Testis (tissue), 3 donors: ENCODE results near the gene SLC24A3. TPM values are rescaled to one million over a fixed set of nuclear protein-coding genes. Genes with fewer than 3 reads are reported as not detected.

Source experiments
- DNase-seq: peaks from one replicate; pipeline ENCODE4 v3.0.0-alpha.2; 2019
- H3K27ac ChIP-seq, 2 donors: fragments of 200-600 bp; sonication (generic); one replicate each; pipeline ENCODE4 v1.5.1; 2019
- H3K27me3 ChIP-seq: fragments of 200-600 bp; sonication (generic); one replicate; pipeline ENCODE4 v1.5.1; 2019
- H3K36me3 ChIP-seq: fragments of 200-600 bp; sonication (generic); one replicate; pipeline ENCODE4 v1.5.1; 2017; ENCODE audit warnings: low read depth; ENCODE audit errors: missing control alignments
- H3K4me1 ChIP-seq: fragments of 200-600 bp; sonication (generic); one replicate; pipeline ENCODE4 v1.5.1; 2019
- H3K4me3 ChIP-seq, 2 donors: fragments of 200-600 bp; sonication (generic); one replicate each; pipeline ENCODE4 v1.5.1; 2017 to 2019
- H3K9me3 ChIP-seq: fragments of 200-600 bp; sonication (generic); one replicate; pipeline ENCODE4 v1.5.1; 2017
- POLR2A ChIP-seq: fragments of 450-650 bp; IDR thresholded peaks from one replicate; pipeline ENCODE4 v1.6.1; 2017; ENCODE audit warnings: antibody characterized with exemption, mild to moderate bottlenecking, moderate library complexity
- WGBS, 2 donors: methylation state at CpG; one replicate each; pipeline ENCODE4 v1.1.5; 2018; 5-methylcytosine and 5-hydroxymethylcytosine counted together
- intact Hi-C: fragments of 100-400 bp; cut with DNase I; formaldehyde crosslinking; loops from one replicate; pipeline ENCODE4 v1.15.1; 2023; ENCODE audit warnings: low total_unique reads
- polyA plus RNA-seq: library from polyadenylated mRNA; stranded (reverse); fragments of 350-450 nt; fragmentation: Illumina TruSeq; extraction: RNeasy Lipid Tissue Mini Kit (QIAGEN cat#74804); gene quantifications from one replicate; pipeline ENCODE4 v1.2.3, GENCODE V29; 2014; ENCODE audit warnings: low read depth, low replicate concordance; ENCODE audit not compliant: insufficient read depth
- total RNA-seq, 2 donors: library from RNA; depleted of rRNA; stranded (reverse); fragments of >200 nt; gene quantifications; one replicate each; pipeline ENCODE4 v1.2.3, GENCODE V29; 2016
- TF ChIP-seq, protein P1 (sequence below), 3 experiments: fragments of 450-650 bp in 2 of 3; fragments of 200-600 bp in 1 of 3; sonication (generic) in 1 of 3; IDR thresholded peaks; one replicate each; pipeline ENCODE4 v1.5.1; 2016 to 2019; ENCODE audit warnings: antibody characterized with exemption in 3 of 3, mild to moderate bottlenecking in 2 of 3, moderate library complexity in 1 of 3

The SLC24A3 gene
- total and polyA plus RNA-seq, 3 donors from 2014 or later = 2.4 to 4.5 (median 3.8) TPM

- TF ChIP-seq, protein P1, sequence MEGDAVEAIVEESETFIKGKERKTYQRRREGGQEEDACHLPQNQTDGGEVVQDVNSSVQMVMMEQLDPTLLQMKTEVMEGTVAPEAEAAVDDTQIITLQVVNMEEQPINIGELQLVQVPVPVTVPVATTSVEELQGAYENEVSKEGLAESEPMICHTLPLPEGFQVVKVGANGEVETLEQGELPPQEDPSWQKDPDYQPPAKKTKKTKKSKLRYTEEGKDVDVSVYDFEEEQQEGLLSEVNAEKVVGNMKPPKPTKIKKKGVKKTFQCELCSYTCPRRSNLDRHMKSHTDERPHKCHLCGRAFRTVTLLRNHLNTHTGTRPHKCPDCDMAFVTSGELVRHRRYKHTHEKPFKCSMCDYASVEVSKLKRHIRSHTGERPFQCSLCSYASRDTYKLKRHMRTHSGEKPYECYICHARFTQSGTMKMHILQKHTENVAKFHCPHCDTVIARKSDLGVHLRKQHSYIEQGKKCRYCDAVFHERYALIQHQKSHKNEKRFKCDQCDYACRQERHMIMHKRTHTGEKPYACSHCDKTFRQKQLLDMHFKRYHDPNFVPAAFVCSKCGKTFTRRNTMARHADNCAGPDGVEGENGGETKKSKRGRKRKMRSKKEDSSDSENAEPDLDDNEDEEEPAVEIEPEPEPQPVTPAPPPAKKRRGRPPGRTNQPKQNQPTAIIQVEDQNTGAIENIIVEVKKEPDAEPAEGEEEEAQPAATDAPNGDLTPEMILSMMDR (IDR thresholded peaks at IDR 0.05) = no peak
- TF ChIP-seq POLR2A = no peak
- intact Hi-C loops = no loop called here
- DNase-seq = no peak
- Histone ChIP-seq H3K27ac (no peak overlapping the region), H3K4me3 (no peak overlapping the region), H3K27me3 (no peaks in the 10 kb centered on the region), H3K36me3 (no peaks in the 10 kb centered on the region), H3K9me3 (no peaks in the 10 kb centered on the region), H3K4me1 (no peaks in the 10 kb centered on the region)
- 95 to 98% methylated on average over 4 of the region's 4 CpGs for WGBS, 2 donors
Observed at GRCh38 chr20:19765913-19766312, 553.5 kb downstream of the SLC24A3 start.

DNA sequence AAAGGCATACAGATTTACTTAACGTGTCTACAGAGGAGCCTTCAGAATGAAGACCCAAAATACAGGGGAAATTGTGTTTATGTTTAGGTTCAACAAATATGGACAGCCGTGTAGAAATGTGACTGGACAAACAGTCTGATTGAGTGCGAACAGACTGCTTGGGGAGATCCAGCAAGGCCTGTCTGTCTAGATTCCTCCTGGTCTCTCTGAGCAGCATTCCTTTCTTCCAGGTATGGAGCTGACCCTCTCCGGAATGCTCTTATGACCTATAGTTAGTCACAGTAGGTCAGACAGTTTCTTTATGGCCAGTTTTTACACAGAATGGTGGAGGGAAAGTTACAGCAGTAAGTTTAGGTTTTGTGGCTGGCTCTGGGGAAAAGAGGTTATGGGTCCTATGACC is 554.6 kb downstream of the SLC24A3 start:
- intact Hi-C loops = no loop called here
- TF ChIP-seq POLR2A = no peak
- TF ChIP-seq, protein P1 (IDR thresholded peaks at IDR 0.05) = no peak

DNA sequence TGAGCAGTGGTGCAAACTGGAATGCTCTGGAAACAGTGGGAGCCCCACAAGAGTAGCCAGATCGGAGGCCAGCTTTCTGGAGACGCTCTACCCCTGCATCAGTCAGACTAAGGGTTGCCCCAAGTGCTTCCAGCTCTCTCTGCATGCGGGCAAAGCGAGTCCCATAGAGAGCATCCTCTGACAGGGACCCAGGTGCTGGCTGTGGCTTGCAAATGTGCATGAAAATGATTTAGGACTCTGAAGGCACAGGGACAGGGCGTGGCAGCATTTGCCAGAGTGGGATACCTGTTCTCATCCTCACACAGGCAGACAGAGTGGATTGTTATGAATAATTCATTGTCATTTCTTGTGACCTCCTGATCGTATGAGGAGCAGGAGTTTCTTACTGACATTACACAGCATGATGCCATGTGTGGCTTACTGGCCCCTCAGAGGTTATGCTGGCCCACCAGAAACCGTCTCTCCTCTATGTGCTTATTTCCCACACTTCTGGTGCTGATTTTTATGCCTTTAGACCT is 555.9 kb downstream of the SLC24A3 start:
- TF ChIP-seq POLR2A = no peak
- TF ChIP-seq, protein P1 (IDR thresholded peaks at IDR 0.05) = no peak
- Histone ChIP-seq H3K9me3 (no peaks in the 10 kb centered on the region), H3K4me1 (no peaks in the 10 kb centered on the region), H3K27me3 (no peaks in the 10 kb centered on the region), H3K27ac (no peak overlapping the region), H3K4me3 (no peak overlapping the region), H3K36me3 (no peaks in the 10 kb centered on the region)
- intact Hi-C loops = no loop called here
- DNase-seq = no peak
- 91 to 95% methylated on average over 5 to 7 of the region's 7 CpGs for WGBS, 2 donors

More for the DNA sequence above, 554.6 kb downstream of the SLC24A3 start:
- Histone ChIP-seq H3K4me1 (no peaks in the 10 kb centered on the region), H3K36me3 (no peaks in the 10 kb centered on the region), H3K4me3 (no peak overlapping the region), H3K27ac (no peak overlapping the region), H3K9me3 (no peaks in the 10 kb centered on the region), H3K27me3 (no peaks in the 10 kb centered on the region)
- no peak for DNase-seq
- 67 to 84% methylated on average over 4 of the region's 4 CpGs for WGBS, 2 donors

DNA sequence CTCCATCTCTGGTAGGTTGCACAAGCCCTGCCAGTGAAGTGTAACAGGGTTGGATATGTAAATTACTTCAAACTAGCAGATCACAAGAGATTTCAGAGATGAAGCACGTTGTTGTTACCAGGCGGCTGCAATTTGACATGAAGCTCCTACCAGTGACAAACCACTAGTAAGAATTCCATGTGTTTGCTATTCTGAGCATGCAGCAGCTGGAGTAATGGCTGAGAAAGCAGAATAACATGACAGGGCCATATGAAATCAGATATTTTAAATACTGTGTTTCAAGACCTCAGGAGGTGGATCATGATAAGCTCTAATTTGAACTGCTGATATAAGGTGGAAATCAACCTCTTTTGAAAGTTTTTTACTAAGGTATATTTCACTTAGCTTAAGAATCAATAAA is 557.1 kb downstream of the SLC24A3 start:
- Histone ChIP-seq H3K27me3 (no peaks in the 10 kb centered on the region), H3K36me3 (no peaks in the 10 kb centered on the region), H3K4me1 (no peaks in the 10 kb centered on the region), H3K27ac (no peak overlapping the region), H3K4me3 (no peak overlapping the region), H3K9me3 (no peaks in the 10 kb centered on the region)
- TF ChIP-seq, protein P1 (IDR thresholded peaks at IDR 0.05) = no peak
- TF ChIP-seq POLR2A = no peak
- intact Hi-C loops = no loop called here
- no peak for DNase-seq
- 81 to 89% methylated on average over 2 of the region's 2 CpGs for WGBS, 2 donors

- Histone ChIP-seq H3K4me3 (no peak overlapping the region), H3K27ac (no peak overlapping the region), H3K9me3 (no peaks in the 10 kb centered on the region), H3K4me1 (no peaks in the 10 kb centered on the region), H3K27me3 (no peaks in the 10 kb centered on the region), H3K36me3 (no peaks in the 10 kb centered on the region)
- 74 to 87% methylated on average over 6 of the region's 6 CpGs for WGBS, 2 donors
- TF ChIP-seq POLR2A = no peak
- TF ChIP-seq, protein P1 (IDR thresholded peaks at IDR 0.05) = no peak
- intact Hi-C loops = no loop called here
- DNase-seq = no peak
Observed at GRCh38 chr20:19770375-19770774, 557.9 kb downstream of the SLC24A3 start.
